HFFc6 (cell line): ENCODE results near the gene PPA2. TPM values are rescaled to one million over a fixed set of nuclear protein-coding genes. Genes with fewer than 3 reads are reported as not detected.
A peak's percentile ranks its signal among the peaks of the same experiment; 100 is the strongest.

ENCODE experiments used
- DNase-seq: peaks from one replicate; pipeline ENCODE4 v3.0.0-alpha.2; 2018
- H3K27ac Mint-ChIP-seq: 2 replicates; pipeline ENCODE4 v1.8.0; 2020; ENCODE audit warnings: mild to moderate bottlenecking, mixed read lengths
- H3K27me3 Mint-ChIP-seq: 2 replicates; pipeline ENCODE4 v1.8.0; 2021; ENCODE audit warnings: mild to moderate bottlenecking, moderate library complexity, mixed read lengths; ENCODE audit not compliant: insufficient read depth
- H3K36me3 Mint-ChIP-seq: 2 replicates; pipeline ENCODE4 v1.8.0; 2021; ENCODE audit warnings: low read depth, mixed read lengths
- H3K4me1 Mint-ChIP-seq: 2 replicates; pipeline ENCODE4 v1.8.0; 2020; ENCODE audit warnings: low read depth, mixed read lengths
- H3K4me3 Mint-ChIP-seq: 2 replicates; pipeline ENCODE4 v1.8.0; 2020; ENCODE audit warnings: mild to moderate bottlenecking, moderate library complexity, mixed read lengths
- H3K9me3 Mint-ChIP-seq: 2 replicates; pipeline ENCODE4 v1.8.0; 2020; ENCODE audit warnings: mild to moderate bottlenecking, mixed read lengths
- long read RNA-seq: library from polyadenylated mRNA; unstranded; transcript quantifications from one replicate; pipeline ENCODE4 v2.0.0, GENCODE V29; 2019
- total RNA-seq, 6 experiments: library from RNA; stranded (reverse); fragmentation: NEBNext Ultra II Directional; extraction: Animal tissue kit (Norgen Biotek cat#: 25700); gene quantifications; 2 replicates in 1 of 6; 3 replicates in 5 of 6; pipeline ENCODE4 v1.2.3, GENCODE V29; 2021
- TF ChIP-seq, protein P1 (sequence below): fragments of 200-600 bp; sonication (generic); IDR thresholded peaks from 2 replicates; pipeline ENCODE4 v1.5.0; 2021; ENCODE audit warnings: antibody characterized with exemption, mild to moderate bottlenecking

The PPA2 gene
- 10 to 100 TPM; 51.8 to 72.9 (median 59.8) TPM for total RNA-seq
- long read RNA-seq, transcript PPA2-201 (12 exons, 1,684 nt): major isoform, 63 of 81 reads
- long read RNA-seq, partial matches to known transcripts: 1 of 81 reads
- long read RNA-seq, other reads (novel, unspliced or antisense): 8 of 81 reads

GRCh38 chr4:105473324-105474098, at the start of gene PPA2:
TSS of gene PPA2 (minus strand) at chr4:105474062. CDS start at chr4:105474050, 12 bp downstream.
- Mint-ChIP-seq H3K4me1 (peaks cover 41% of the 10 kb centered on the region), H3K36me3 (no peaks in the 10 kb centered on the region), H3K27me3 (peaks cover 8% of the 10 kb centered on the region; the same call in 1 of the 2 replicates), H3K27ac (peak within 1 kb of the TSS; percentile 99), H3K4me3 (peak within 1 kb of the TSS; percentile 99), H3K9me3 (no peaks in the 10 kb centered on the region)
- TF ChIP-seq, protein P1, sequence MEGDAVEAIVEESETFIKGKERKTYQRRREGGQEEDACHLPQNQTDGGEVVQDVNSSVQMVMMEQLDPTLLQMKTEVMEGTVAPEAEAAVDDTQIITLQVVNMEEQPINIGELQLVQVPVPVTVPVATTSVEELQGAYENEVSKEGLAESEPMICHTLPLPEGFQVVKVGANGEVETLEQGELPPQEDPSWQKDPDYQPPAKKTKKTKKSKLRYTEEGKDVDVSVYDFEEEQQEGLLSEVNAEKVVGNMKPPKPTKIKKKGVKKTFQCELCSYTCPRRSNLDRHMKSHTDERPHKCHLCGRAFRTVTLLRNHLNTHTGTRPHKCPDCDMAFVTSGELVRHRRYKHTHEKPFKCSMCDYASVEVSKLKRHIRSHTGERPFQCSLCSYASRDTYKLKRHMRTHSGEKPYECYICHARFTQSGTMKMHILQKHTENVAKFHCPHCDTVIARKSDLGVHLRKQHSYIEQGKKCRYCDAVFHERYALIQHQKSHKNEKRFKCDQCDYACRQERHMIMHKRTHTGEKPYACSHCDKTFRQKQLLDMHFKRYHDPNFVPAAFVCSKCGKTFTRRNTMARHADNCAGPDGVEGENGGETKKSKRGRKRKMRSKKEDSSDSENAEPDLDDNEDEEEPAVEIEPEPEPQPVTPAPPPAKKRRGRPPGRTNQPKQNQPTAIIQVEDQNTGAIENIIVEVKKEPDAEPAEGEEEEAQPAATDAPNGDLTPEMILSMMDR: no peak
- peak; percentile 79 for DNase-seq

DNA sequence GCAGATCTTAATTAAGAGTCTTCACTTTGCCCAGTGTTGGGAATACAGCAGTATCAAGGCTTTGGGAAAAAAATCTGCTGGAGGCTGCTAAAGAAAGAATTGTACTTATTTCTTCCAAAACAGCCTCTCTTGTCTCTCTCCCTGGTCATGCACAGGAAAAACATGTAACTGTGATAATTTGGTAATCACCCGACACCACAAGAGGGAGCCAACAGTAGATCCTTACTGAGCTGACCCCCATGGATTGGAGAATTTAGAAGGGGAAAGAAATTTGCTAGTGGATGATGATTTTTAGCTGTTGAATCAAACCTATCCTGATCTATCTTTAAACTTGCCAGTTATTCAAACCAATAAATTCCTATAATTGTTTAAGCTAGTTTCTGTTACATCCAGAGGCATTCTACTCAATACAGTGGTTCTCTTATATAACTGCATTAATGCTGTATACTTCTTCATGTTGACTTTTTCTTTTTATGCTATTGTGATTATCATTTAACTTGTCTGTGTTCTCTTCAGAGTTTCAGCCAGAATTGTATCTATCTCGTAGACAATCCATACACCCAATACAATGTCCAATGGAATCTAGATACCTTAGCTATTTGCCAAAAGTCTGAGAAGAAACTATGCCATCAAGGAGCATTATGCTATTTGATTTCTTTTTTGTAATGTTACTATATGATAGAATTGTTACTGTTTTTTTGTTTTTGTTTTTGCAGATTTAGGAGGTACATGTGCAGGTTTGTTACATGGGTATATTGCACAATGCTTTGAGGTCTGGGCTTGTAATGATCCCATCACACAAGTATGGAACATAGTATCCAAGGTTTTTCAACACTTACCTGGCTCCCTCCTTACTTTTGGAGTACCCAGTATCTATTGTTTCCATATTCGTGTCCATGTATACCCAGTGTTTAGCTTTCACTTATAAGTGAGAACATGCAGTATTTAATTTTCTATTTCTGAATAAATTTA, 47.2 kb upstream of the PPA2 start:
- Mint-ChIP-seq H3K4me3 (no peak overlapping the region), H3K27me3 (no peaks in the 10 kb centered on the region), H3K4me1 (no peaks in the 10 kb centered on the region), H3K9me3 (no peaks in the 10 kb centered on the region), H3K36me3 (no peaks in the 10 kb centered on the region), H3K27ac (no peak overlapping the region)
- TF ChIP-seq, protein P1: peak; percentile 80
- peak; percentile 38 for DNase-seq

DNA sequence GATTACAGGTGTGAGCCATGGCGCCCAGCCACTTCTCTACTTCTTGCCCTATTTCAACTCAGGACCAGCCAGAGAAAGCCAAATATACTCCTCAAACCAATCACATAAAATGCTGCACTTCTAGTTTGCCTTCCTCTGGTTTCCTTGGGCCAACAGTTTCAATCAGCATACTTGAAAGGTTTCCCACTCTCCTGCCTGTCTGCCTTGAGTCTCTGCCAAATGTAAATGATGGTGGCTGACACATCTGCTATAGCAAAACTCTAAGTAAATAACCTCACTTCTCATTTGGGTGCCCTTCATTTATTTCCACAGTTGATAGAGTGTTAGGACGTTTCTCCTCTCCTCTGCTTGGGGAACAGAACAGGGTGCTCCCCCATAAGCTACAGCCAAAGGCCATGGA, 36.4 kb upstream of the PPA2 start:
- Mint-ChIP-seq H3K36me3 (no peaks in the 10 kb centered on the region), H3K4me3 (no peak overlapping the region), H3K4me1 (no peaks in the 10 kb centered on the region), H3K27ac (no peak overlapping the region), H3K9me3 (peaks cover 2% of the 10 kb centered on the region; the same call in 1 of the 2 replicates), H3K27me3 (no peaks in the 10 kb centered on the region)
- TF ChIP-seq, protein P1: no peak
- DNase-seq: no peak

DNA sequence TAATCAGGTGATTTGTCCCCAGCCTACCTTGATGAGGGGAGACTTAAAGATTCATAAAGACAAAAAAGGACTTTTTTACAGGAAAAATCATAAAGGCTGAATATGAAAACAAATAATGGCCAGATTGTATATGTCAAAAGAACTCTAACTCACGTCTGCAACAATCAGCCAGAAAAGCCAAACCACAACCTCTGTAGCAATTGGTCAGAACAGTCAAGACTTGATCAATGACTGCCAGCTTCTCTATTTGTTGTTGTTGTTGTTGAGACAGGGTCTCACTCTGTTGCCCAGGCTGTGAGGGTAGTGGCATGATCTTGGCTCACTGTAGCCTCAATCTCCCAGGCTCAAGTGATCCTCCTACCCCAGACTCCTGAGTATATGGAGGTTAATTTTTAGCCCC, 35.9 kb upstream of the PPA2 start:
- no peak for DNase-seq
- H3K27me3 Mint-ChIP-seq: no peaks in the 10 kb centered on the region
- no peaks in the 10 kb centered on the region for H3K36me3 Mint-ChIP-seq
- no peaks in the 10 kb centered on the region for H3K9me3 Mint-ChIP-seq
- no peaks in the 10 kb centered on the region for H3K4me1 Mint-ChIP-seq
- TF ChIP-seq, protein P1: no peak
- H3K27ac Mint-ChIP-seq: no peak overlapping the region
- no peak overlapping the region for H3K4me3 Mint-ChIP-seq

- Mint-ChIP-seq H3K27ac (no peak overlapping the region), H3K4me1 (no peaks in the 10 kb centered on the region), H3K36me3 (no peaks in the 10 kb centered on the region), H3K27me3 (no peaks in the 10 kb centered on the region), H3K9me3 (no peaks in the 10 kb centered on the region), H3K4me3 (no peak overlapping the region)
- DNase-seq: no peak
- TF ChIP-seq, protein P1: no peak
These were observed 35.4 kb upstream of the PPA2 start for GRCh38 chr4:105509291-105509690.
